ENCODE results near the gene ISG20. TPM values are rescaled to one million over a fixed set of nuclear protein-coding genes. Genes with fewer than 3 reads are reported as not detected.

Gene ISG20
- total RNA-seq, 1 experiment from 2014 or later, result 14.9 TPM

GRCh38 chr15:88628018-88628654, 10.7 kb upstream of the ISG20 start:
- Histone ChIP-seq H3K4me1 (ENCODE audit: control insufficient read depth, insufficient read depth, low read length) (peaks cover 9% of the 10 kb centered on the region), H3K27me3 (ENCODE audit: control insufficient read depth, insufficient read depth, low read length) (no peaks in the 10 kb centered on the region), H3K4me3 (ENCODE audit: low read depth in 2 of 2, low read length in 2 of 2) (no peak overlapping the region), H3K27ac (ENCODE audit: low read length) (no peak overlapping the region), H3K36me3 (ENCODE audit: control insufficient read depth, insufficient read depth, low read length) (peaks cover 19% of the 10 kb centered on the region), H3K9me3 (ENCODE audit: control insufficient read depth, insufficient read depth, low read depth, low read length) (no peaks in the 10 kb centered on the region)
- no peak for DNase-seq (ENCODE audit: low read depth, low spot score)
- no peak for TF ChIP-seq CTCF (IDR thresholded peaks at IDR 0.05)
- no peak for TF ChIP-seq SIN3A (IDR thresholded peaks at IDR 0.05; ENCODE audit: borderline replicate concordance, insufficient read depth, low read depth, low read length)
- TF ChIP-seq, protein P1, sequence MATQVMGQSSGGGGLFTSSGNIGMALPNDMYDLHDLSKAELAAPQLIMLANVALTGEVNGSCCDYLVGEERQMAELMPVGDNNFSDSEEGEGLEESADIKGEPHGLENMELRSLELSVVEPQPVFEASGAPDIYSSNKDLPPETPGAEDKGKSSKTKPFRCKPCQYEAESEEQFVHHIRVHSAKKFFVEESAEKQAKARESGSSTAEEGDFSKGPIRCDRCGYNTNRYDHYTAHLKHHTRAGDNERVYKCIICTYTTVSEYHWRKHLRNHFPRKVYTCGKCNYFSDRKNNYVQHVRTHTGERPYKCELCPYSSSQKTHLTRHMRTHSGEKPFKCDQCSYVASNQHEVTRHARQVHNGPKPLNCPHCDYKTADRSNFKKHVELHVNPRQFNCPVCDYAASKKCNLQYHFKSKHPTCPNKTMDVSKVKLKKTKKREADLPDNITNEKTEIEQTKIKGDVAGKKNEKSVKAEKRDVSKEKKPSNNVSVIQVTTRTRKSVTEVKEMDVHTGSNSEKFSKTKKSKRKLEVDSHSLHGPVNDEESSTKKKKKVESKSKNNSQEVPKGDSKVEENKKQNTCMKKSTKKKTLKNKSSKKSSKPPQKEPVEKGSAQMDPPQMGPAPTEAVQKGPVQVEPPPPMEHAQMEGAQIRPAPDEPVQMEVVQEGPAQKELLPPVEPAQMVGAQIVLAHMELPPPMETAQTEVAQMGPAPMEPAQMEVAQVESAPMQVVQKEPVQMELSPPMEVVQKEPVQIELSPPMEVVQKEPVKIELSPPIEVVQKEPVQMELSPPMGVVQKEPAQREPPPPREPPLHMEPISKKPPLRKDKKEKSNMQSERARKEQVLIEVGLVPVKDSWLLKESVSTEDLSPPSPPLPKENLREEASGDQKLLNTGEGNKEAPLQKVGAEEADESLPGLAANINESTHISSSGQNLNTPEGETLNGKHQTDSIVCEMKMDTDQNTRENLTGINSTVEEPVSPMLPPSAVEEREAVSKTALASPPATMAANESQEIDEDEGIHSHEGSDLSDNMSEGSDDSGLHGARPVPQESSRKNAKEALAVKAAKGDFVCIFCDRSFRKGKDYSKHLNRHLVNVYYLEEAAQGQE (IDR thresholded peaks at IDR 0.05; ENCODE audit: insufficient read depth in 1 of 2, low read depth in 2 of 2, low read length in 1 of 2), result no peak
- TF ChIP-seq POLR2AphosphoS5 (IDR thresholded peaks at IDR 0.05; ENCODE audit: low read depth, low read length), result no peak
- TF ChIP-seq TCF7L2 (IDR thresholded peaks at IDR 0.05; ENCODE audit: low read depth, low read length), result no peak
- no TSS peak for BruUV-seq (replicated peaks)
- POLR2A ChIA-PET, result interaction anchor here (0.8 kb wide), 1 partner anchor 10 kb away, joined by 3 read pairs; no protein-coding TSS in a partner anchor
- CTCF ChIA-PET, result no interaction called here
- in situ Hi-C loops (cut with HindIII; ENCODE audit: low pct_unique_long_range_greater_than_20kb, low sequenced_read_pairs) (no loop called here), intact Hi-C loops (cut with micrococcal nuclease; ENCODE audit: unreplicated experiment) (no loop called here)
- 0 out of 2 replicates have a peak, but pooled peaks have one; percentile 23 for ATAC-seq

- CTCF ChIA-PET, result no interaction called here
- in situ Hi-C loops (cut with HindIII; ENCODE audit: low pct_unique_long_range_greater_than_20kb, low sequenced_read_pairs), result no loop called here
- BruUV-seq (replicated peaks), result no TSS peak
- intact Hi-C loops (cut with micrococcal nuclease; ENCODE audit: unreplicated experiment), result no loop called here
- H3K27me3 ChIP-seq (ENCODE audit: control insufficient read depth, insufficient read depth, low read length), result no peaks in the 10 kb centered on the region
- TF ChIP-seq SIN3A (IDR thresholded peaks at IDR 0.05; ENCODE audit: borderline replicate concordance, insufficient read depth, low read depth, low read length), result no peak
- TF ChIP-seq, protein P1 (IDR thresholded peaks at IDR 0.05; ENCODE audit: insufficient read depth in 1 of 2, low read depth in 2 of 2, low read length in 1 of 2), result no peak
- no peak for TF ChIP-seq CTCF (IDR thresholded peaks at IDR 0.05)
- no peak for TF ChIP-seq POLR2AphosphoS5 (IDR thresholded peaks at IDR 0.05; ENCODE audit: low read depth, low read length)
- no peak for TF ChIP-seq TCF7L2 (IDR thresholded peaks at IDR 0.05; ENCODE audit: low read depth, low read length)
- H3K9me3 ChIP-seq (ENCODE audit: control insufficient read depth, insufficient read depth, low read depth, low read length), result no peaks in the 10 kb centered on the region
- no peak overlapping the region for H3K27ac ChIP-seq (ENCODE audit: low read length)
- H3K36me3 ChIP-seq (ENCODE audit: control insufficient read depth, insufficient read depth, low read length), result peaks cover 19% of the 10 kb centered on the region
- H3K4me3 ChIP-seq (ENCODE audit: low read depth in 2 of 2, low read length in 2 of 2), result no peak overlapping the region
- ATAC-seq (no peak), DNase-seq (ENCODE audit: low read depth, low spot score) (no peak)
- POLR2A ChIA-PET, result no interaction called here
- H3K4me1 ChIP-seq (ENCODE audit: control insufficient read depth, insufficient read depth, low read length), result peaks cover under 1% of the 10 kb centered on the region; the same call in 1 of the 2 replicates
Measured at GRCh38 chr15:88629071-88629470, 9.7 kb upstream of the ISG20 start.
